Measurements from ENCODE around the gene ZBTB37.
"Not testable (repeated sequence)": the region's sequence is repeated elsewhere in the genome, so short reads cannot be mapped to it uniquely, and the experiment has no call there.

ZBTB37 gene

GRCh38 chr1:173914366-173914871, 46.2 kb downstream of the ZBTB37 start:
- DNase-seq: peak; percentile 76

- DNase-seq: no peak
Measured at GRCh38 chr1:173915596-173915995, 47.4 kb downstream of the ZBTB37 start.

- no peak for DNase-seq
Measured at GRCh38 chr1:173916667-173917066, 48.5 kb downstream of the ZBTB37 start.

GRCh38 chr1:173917149-173917548, 49.0 kb downstream of the ZBTB37 start, which contains the start of gene SERPINC1:
TSS of gene SERPINC1 (minus strand) at chr1:173917327. CDS start at chr1:173917259, 68 bp downstream.
- no peak for DNase-seq

GRCh38 chr1:173917635-173918493, 49.7 kb downstream of the ZBTB37 start:
- DNase-seq: no peak

GRCh38 chr1:173920861-173921260, 52.7 kb downstream of the ZBTB37 start:
- DNase-seq: no peak

GRCh38 chr1:173925306-173926242, 57.4 kb downstream of the ZBTB37 start:
- DNase-seq: no peak

- DNase-seq: not testable (repeated sequence)
Measured at GRCh38 chr1:173930541-173930940, 62.4 kb downstream of the ZBTB37 start.

GRCh38 chr1:173934440-173934839, 66.3 kb downstream of the ZBTB37 start:
- DNase-seq: no peak

GRCh38 chr1:173937062-173937461, 68.9 kb downstream of the ZBTB37 start:
- no peak for DNase-seq

- DNase-seq: no peak
Measured at GRCh38 chr1:173946380-173946921, 78.3 kb downstream of the ZBTB37 start.

GRCh38 chr1:173948594-173948993, 80.4 kb downstream of the ZBTB37 start:
- DNase-seq: no peak

Measured in RPMI8226 (cell line).